Activated CD4-positive, alpha-beta T cell treated with anti-CD3 and anti-CD28 coated beads, Interleukin-2, amount 50 U/mL, for 24 hours (primary cell): ENCODE results near the gene OR6K6.

Source experiments
- DNase-seq, 2 donors: peaks; one replicate each; pipeline ENCODE4 v3.0.0-alpha.2; 2020; ENCODE audit warnings: low read depth in 1 of 2, low spot score in 1 of 2

OR6K6 gene

DNA sequence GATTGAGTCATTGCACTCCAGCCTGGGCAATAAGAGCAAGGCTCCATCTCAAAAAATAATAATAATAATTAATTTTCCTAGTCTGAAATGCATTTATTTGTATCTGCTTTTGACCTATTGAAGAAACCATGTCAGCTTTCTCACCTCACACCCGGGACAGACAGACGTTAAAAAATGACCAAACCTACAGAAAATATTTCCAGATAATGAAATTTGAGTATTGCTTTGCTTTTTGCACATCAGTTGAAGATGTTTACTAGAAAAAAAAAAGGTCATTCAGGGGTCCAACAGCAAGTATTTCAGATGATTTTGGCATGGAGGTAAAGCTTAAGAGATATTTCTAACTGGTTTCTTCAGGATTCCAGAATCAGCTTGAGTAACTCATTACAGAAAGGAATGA is at the start of gene OR6K6:
Gene OR6K6 (plus strand): TSS at position 301 of the 400 bp plus-strand sequence. CDS start 168 bp downstream, outside the sequence.
- no peak for DNase-seq

DNA sequence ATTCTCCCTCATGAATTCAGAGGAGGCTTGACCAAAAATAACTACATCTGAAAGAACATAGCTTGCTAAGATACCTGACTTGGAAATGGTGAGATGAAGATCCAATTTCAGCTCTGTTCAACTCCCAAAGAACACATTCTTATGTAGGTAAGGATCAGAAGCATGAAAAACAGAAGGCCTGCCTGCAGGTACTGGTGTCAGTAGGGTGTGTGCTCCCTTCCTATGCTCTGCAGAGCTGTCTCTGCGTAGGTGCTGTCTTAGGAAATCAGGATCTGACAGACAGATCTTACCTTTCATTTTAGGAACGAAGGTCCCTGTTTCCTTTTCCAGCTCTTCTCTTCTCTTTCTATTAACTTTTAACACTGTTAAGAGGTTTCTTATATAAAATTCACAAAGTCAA is 48.4 kb upstream of the OR6K6 start:
- DNase-seq: no peak

- no peak for DNase-seq
Observed at GRCh38 chr1:158711098-158711497, 43.4 kb upstream of the OR6K6 start.

DNA sequence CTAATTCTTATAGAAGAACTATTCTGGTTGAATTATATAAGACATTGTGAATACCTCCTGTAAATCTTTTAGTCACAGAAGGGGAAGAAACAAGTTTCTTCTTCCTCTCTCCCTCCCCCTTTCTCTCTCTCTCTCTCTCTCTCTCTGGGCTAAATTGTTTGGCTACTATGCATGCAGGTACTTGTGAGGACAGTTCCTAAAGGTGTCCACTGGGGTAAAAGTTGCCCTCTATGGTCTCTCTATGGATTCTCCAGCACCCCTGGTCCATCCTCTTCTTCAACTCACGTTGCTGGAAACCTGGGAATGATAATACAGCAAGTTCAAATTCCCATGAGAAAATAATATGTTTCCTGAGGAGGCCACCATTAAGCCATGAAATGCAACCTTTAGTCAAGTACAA is 39.8 kb upstream of the OR6K6 start:
- DNase-seq: no peak

DNA sequence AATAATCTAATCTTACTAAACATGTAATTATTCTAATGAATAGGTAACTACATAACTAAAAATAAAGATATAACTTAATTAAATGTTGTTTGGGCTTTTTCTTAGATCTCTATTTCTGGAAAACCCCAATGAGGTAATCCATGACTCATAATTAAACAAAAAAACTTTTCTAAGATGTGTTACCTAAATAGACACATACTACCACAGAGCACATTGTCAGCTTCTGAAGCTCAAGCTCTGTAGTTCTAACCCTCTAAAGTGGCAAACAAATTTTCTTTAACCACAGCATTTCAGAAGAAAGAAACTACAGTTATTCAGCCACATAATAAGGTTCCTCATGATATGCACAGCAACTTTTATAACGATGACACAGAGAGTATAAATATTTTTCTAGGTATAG is 38.2 kb upstream of the OR6K6 start:
- DNase-seq: no peak

- no peak for DNase-seq
Observed at GRCh38 chr1:158717344-158717743, 37.2 kb upstream of the OR6K6 start.

GRCh38 chr1:158719664-158720063 is 34.9 kb upstream of the OR6K6 start:
- DNase-seq: no peak

- no peak for DNase-seq
Observed at GRCh38 chr1:158720620-158721019, 33.9 kb upstream of the OR6K6 start, which contains the start of gene OR6K3. Gene OR6K3, minus strand, starts transcription at chr1:158720720. Its CDS starts 2,605 bp downstream, at chr1:158718115.

DNA sequence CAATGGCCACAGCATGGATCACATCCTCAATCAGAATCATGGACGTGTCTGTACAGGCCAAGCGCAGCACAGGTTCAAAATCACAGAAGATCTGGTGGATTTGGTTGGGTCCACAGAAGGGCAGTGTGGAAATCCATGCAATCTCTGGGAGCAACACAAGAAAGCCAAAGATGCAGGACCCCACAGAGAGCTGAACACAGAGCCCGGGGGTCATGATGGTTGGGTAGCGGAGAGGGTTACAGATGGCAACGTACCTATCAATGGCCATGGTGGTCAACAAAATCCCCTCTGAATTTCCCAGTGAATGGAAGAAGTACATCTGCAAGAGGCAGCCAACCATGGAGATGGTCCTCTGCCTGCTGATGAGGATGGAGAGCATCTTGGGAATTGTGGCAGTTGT is 30.1 kb upstream of the OR6K6 start:
- DNase-seq: no peak

DNA sequence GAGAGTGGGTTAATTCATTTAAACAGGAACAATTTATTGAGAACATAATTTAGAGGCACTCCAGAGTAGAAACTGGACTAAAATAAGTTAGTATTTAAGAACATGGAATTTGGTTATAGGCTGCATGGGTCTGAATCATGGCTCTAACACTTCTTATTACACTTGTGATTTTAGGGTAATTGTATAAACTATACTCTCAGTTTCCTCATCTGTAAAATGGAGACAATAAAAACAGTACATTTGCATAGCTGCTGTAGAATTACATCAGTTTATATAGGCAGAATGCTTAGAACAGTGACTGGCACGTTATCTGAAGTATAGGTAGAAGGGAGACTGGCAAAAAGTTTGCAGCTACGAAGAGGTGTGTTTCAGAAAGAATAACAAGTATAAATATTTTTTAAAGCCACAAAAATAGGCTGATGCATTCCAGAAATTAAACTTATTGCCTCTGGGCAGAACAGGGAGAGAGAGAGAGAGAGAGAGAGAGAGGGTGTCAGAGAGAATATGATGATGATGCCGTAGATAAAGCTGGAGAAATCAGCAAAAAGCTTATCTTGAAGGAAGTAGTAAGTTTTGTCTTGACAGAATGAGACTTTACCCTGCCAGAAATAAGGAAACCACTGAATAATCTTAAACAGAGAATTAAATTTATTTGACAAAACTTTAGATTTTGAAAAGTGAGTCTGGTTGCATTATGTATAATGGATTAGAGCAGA is 25.9 kb upstream of the OR6K6 start:
- no peak for DNase-seq

GRCh38 chr1:158730453-158730852 is 24.1 kb upstream of the OR6K6 start:
- no peak for DNase-seq

- DNase-seq: no peak
Observed at GRCh38 chr1:158731707-158732106, 22.8 kb upstream of the OR6K6 start.

DNA sequence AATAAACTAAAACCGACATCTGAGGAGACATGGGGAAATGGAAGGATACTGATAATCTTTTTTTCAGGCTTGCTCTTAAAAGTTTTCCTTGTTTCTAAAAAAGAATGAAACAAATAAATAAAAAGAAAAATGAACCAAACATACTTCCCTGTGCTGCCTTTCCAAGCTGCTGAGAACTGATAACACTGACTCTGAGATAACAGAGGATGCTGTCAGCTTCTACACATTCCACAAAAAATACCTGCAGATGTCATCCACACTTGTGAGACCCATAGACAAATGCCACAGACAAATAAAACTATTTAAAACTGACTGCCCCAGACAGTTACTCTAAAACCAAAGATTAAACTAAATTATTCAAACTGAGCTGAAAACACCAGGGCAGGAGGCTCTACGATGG is 22.0 kb upstream of the OR6K6 start:
- DNase-seq: no peak

DNA sequence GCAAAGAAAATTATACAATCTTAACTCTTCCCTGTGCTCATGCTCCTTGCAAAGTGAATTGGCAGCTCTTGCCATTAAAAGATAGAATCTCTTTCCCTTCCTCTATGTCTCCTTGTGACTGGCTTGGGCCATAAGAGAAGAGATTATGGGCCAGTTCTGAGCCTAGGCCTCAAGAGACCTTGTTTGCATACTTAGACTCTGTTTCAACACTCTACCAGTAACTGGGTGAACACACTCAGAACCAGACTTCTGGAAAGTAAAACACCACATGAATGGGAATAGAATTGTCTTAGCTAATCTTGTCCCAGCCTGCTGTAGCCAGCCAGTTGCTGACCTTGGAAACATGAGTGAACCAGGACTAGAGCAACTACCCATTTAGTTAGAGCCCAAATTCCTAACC is 18.7 kb upstream of the OR6K6 start:
- no peak for DNase-seq

- no peak for DNase-seq
Observed at GRCh38 chr1:158752155-158752712, 2.3 kb upstream of the OR6K6 start.

DNA sequence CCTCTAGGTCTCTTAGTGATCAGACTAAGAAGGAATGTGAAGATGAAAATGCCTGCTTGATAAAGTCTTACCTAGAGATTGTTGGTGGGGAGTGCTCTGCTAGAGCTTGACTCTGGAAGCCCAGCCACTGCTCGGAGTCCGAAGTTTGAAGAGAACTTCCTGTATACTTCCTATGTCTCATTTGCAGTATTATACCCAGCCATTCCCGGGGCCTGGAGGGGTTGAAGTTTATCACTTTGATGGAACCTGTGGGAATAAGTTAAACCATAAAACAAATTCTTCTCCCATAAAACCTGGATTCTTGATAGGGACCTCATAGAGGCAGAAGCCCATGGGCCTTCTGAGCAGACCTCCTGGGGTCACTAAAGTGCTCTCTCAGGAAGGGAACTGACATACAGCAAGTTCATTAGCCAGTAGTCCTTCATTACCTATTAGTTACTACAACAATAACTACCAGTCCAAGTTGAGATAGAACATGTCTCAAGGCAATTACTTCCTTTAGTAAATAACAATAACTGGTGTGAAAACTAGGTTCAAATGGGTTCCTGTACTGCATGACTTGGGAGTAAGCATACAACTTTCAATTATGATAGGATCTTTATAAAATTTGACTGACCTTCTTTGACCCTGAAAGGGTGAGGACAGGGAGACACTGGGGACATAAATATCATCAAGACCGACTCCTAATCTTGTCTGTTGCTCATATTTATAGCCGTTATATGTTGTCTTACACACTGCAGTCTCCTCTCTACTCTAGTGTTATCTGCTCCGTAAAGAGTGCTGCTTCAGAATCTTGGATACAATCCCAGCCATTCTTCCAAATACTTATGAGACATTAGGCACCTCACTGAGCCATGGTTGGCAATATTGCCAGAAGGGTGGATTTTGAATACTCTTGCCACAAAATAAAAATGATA is 17.7 kb downstream of the OR6K6 start, which contains the start of gene OR6N1:
Gene OR6N1 (minus strand): TSS at position 246 of the 917 bp plus-strand sequence. CDS start 5,513 bp downstream, outside the sequence.
- no peak for DNase-seq

DNA sequence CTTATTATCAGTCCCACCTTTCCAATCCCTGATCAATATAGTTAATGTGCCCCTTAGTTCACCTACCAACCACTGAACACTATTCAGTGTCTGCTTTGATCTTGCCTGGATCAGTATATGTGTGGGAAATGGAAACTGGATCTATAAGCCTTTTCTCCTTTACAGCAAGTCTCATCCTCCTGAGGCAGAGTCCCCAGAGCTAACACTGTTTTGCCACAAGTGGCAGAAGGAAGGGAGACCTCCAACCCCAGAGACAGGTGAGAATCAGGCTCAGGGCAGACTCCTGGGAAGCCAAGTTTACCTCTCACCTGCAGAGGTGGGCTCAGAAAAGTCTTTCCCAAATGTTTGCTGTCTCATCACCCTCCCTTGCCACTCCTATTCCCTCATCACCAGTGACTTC is 26.6 kb downstream of the OR6K6 start, which contains the start of gene OR6N2:
Gene OR6N2 (minus strand): TSS at position 101 of the 400 bp plus-strand sequence. CDS start 3,569 bp downstream, outside the sequence.
- no peak for DNase-seq

- peak in 1 of 2 donors; percentile 3 for DNase-seq
Observed at GRCh38 chr1:158793604-158794003, 39.1 kb downstream of the OR6K6 start.

DNA sequence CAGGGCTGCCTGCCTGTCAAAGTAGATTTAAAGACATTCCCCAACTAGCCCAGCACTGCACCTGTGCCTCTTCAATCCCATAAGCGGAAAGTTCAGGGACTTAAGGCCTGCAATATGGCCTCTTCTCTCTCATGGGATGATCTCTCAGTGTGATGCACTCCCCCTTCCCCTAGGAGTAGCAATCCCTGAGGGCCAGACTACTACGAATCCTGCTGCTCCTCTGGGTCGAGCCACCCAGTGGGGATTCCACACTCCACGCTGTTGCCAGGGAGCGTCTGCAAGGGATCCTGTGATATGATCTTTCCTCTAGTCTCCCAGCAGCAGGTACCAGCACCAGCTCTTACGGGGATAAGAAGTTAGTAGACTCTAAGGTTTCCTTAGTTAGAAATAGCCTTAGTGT is 39.7 kb downstream of the OR6K6 start:
- no peak for DNase-seq

- DNase-seq: no peak
Observed at GRCh38 chr1:158798531-158798930, 44.0 kb downstream of the OR6K6 start.

DNA sequence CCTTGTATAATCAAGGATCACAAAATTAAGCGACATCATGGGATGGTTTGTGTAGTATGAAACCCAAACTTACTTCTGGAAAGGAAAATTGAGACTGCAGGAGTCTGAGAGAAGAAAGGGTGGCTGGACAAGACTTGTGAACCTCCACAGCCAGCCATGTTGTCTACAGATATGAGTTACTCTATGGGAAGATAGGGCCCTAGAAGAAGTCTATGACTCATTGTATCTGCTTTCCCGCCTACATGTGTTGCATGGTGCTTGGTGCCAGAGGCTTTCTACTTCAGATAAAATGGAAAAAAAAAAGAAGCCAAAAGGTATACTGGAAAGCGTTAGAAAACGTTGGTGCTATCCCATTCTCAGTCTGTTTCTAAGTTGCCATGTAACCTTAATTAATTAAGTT is 45.2 kb downstream of the OR6K6 start:
- peak in 1 of 2 donors; percentile 22 for DNase-seq

DNA sequence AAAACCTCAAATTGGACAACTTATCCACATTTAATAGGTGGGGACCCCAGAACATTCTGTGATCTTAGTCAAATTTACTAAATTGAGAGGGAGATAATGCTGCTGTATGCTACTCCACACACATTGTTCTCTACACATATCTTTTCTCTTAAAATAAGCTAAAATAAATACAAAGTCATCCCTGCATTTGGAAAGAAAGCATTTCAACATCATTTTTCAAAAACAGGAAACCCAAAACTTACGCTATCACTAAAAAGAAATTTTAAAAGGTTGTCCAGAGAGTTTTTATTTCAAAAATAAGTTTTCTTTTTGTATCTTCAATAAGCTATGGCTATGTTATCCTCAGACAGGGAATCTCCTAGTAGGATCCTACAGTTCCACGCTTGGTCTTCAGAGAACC is 46.0 kb downstream of the OR6K6 start:
- DNase-seq: no peak
